HCT116 (cell line): ENCODE results near the gene TMEM235. TPM values are rescaled to one million over a fixed set of nuclear protein-coding genes. Genes with fewer than 3 reads are reported as not detected.

Source experiments
- ATAC-seq: fragments of 200-7000 bp; cut with Tn5 transposase; 2 replicates; pipeline ENCODE4 v1.9.1; 2020; ENCODE audit warnings: mild to moderate bottlenecking, moderate library complexity
- Bru-seq: library from RNA; stranded (reverse); fragments of 400-500 nt; gene quantifications from one replicate; lab custom pipeline; 2021; lab: Mats Ljungman, UMichigan
- BruChase-seq, 2 experiments: library from RNA; stranded (reverse); fragments of 400-500 nt; gene quantifications; one replicate each; lab custom pipeline; 2021; lab: Mats Ljungman, UMichigan
- BruUV-seq: library from RNA; stranded (reverse); fragments of 400-500 nt; replicated peaks from 2 replicates; lab custom pipeline; 2021; lab: Mats Ljungman, UMichigan
- CTCF ChIA-PET: fragments of 300-600 bp; sonication (Branson Sonifier 250); formaldehyde crosslinking; loops from one replicate; lab custom pipeline; 2021; ENCODE audit warnings: antibody characterized with exemption; lab: Charles Lee
- POLR2A ChIA-PET: fragments of 300-600, 350-600 bp; sonication (Branson Sonifier 250); formaldehyde crosslinking; loops from one replicate; lab custom pipeline; 2021; ENCODE audit warnings: antibody characterized with exemption; lab: Charles Lee
- RAD21 ChIA-PET, 2 experiments: fragments of 300-600 bp; sonication (Branson Sonifier 250); formaldehyde crosslinking; loops; one replicate each; lab custom pipeline; 2023; ENCODE audit warnings: low total read pairs in 2 of 2; ENCODE audit not compliant: uncharacterized antibody in 2 of 2, unreplicated experiment in 2 of 2, low non-redundant PET in 1 of 2; lab: Charles Lee
- DNase-seq: peaks from one replicate; pipeline ENCODE4 v3.0.0-alpha.2; 2010; ENCODE audit warnings: low read depth, low spot score
- H2AFZ ChIP-seq: fragments of 200-600 bp; shearing (Covaris generic), sonication (generic); 2 replicates; pipeline ENCODE4 v1.6.1; 2017; ENCODE audit warnings: low read depth, mixed run types, mixed read lengths, antibody characterized with exemption, low read length; ENCODE audit not compliant: poor library complexity, severe bottlenecking
- H3K27ac ChIP-seq: 2 replicates; pipeline ENCODE4 v1.5.1; 2012; ENCODE audit warnings: low read depth, low read length
- H3K27me3 ChIP-seq: fragments of 200-600 bp; sonication (generic); 2 replicates; pipeline ENCODE4 v1.6.1; 2016; ENCODE audit warnings: mixed run types, low read length, mixed read lengths; ENCODE audit not compliant: insufficient read depth
- H3K36me3 ChIP-seq, 2 experiments: fragments of 200-500 bp in 1 of 2; fragments of 200-600 bp in 1 of 2; sonication (Bioruptor generic) in 1 of 2; sonication (generic) in 1 of 2; 2 replicates each; pipeline versions ENCODE4 v1.5.1 to v1.6.1; 2014 to 2016; ENCODE audit warnings: low read length in 2 of 2, inconsistent platforms in 1 of 2, mixed read lengths in 1 of 2, mixed run types in 1 of 2; ENCODE audit not compliant: insufficient read depth in 2 of 2, control insufficient read depth in 1 of 2
- H3K4me1 ChIP-seq, 2 experiments: fragments of 200-600 bp in 1 of 2; sonication (generic) in 1 of 2; 2 replicates each; pipeline versions ENCODE4 v1.5.1 to v1.6.1; 2012 to 2017; ENCODE audit warnings: low read length in 2 of 2, inconsistent platforms in 1 of 2, mild to moderate bottlenecking in 1 of 2, mixed read lengths in 1 of 2, mixed run types in 1 of 2, moderate library complexity in 1 of 2; ENCODE audit not compliant: insufficient read depth in 2 of 2, control insufficient read depth in 1 of 2
- H3K4me2 ChIP-seq: fragments of 200-600 bp; sonication (generic); 2 replicates; pipeline ENCODE4 v1.6.1; 2017; ENCODE audit warnings: mixed run types, low read length, mixed read lengths
- H3K4me3 ChIP-seq, 2 experiments: fragments of 200-600 bp in 1 of 2; sonication (generic) in 1 of 2; replicated peaks in 1 of 2; 2 replicates each; pipeline ENCODE4 v1.5.1; 2011 to 2016; ENCODE audit warnings: low read length in 2 of 2, control low read depth in 1 of 2, low read depth in 1 of 2, mild to moderate bottlenecking in 1 of 2, mixed read lengths in 1 of 2, mixed run types in 1 of 2
- H3K79me2 ChIP-seq: fragments of 200-600 bp; sonication (generic); 2 replicates; pipeline ENCODE4 v1.6.1; 2017; ENCODE audit warnings: mild to moderate bottlenecking, mixed run types, low read length, moderate library complexity, mixed read lengths; ENCODE audit not compliant: insufficient read depth
- H3K9ac ChIP-seq: fragments of 200-600 bp; sonication (generic); 2 replicates; pipeline ENCODE4 v1.6.1; 2016; ENCODE audit warnings: low read length, mixed read lengths
- H3K9me2 ChIP-seq: fragments of 200-600 bp; sonication (generic), shearing (Covaris generic); 2 replicates; pipeline ENCODE4 v1.6.1; 2017; ENCODE audit warnings: mixed run types, mild to moderate bottlenecking, moderate library complexity; ENCODE audit not compliant: insufficient read depth
- H3K9me3 ChIP-seq, 2 experiments: fragments of 200-500 bp in 1 of 2; fragments of 200-600 bp in 1 of 2; sonication (Bioruptor generic) in 1 of 2; sonication (generic) in 1 of 2; 2 replicates each; pipeline ENCODE4 v1.6.1; 2014 to 2017; ENCODE audit warnings: low read length in 2 of 2, mixed read lengths in 2 of 2, inconsistent platforms in 1 of 2, low read depth in 1 of 2, mild to moderate bottlenecking in 1 of 2, mixed run types in 1 of 2, moderate library complexity in 1 of 2; ENCODE audit not compliant: control insufficient read depth in 1 of 2, insufficient read depth in 1 of 2
- H4K20me1 ChIP-seq: fragments of 200-600 bp; sonication (generic), shearing (Covaris generic); 2 replicates; pipeline ENCODE4 v1.6.1; 2017; ENCODE audit warnings: mixed run types, mild to moderate bottlenecking, moderate library complexity; ENCODE audit not compliant: insufficient read depth
- CBX3 ChIP-seq: IDR thresholded peaks from 2 replicates; pipeline ENCODE4 v1.6.1; 2012; ENCODE audit warnings: low read depth
- EGR1 ChIP-seq: IDR thresholded peaks from 2 replicates; pipeline ENCODE4 v1.6.1; 2012; ENCODE audit warnings: low read depth
- ELF1 ChIP-seq: IDR thresholded peaks from 2 replicates; pipeline ENCODE4 v1.6.1; 2012; ENCODE audit warnings: low read depth, borderline replicate concordance
- EZH2 ChIP-seq: fragments of 200-600 bp; sonication (generic); IDR thresholded peaks from 2 replicates; pipeline ENCODE4 v1.6.1; 2017; ENCODE audit warnings: antibody characterized with exemption, mixed run types
- JUND ChIP-seq: IDR thresholded peaks from 2 replicates; pipeline ENCODE4 v1.6.1; 2012
- RAD21 ChIP-seq: IDR thresholded peaks from 2 replicates; pipeline ENCODE4 v1.6.1; 2012; ENCODE audit warnings: low read depth, mild to moderate bottlenecking
- SIN3A ChIP-seq: IDR thresholded peaks from 2 replicates; pipeline ENCODE4 v1.6.1; 2012; ENCODE audit warnings: low read depth
- SP1 ChIP-seq: IDR thresholded peaks from 2 replicates; pipeline ENCODE4 v1.6.1; 2012; ENCODE audit warnings: low read depth
- SRF ChIP-seq: IDR thresholded peaks from 2 replicates; pipeline ENCODE4 v1.6.1; 2012; ENCODE audit warnings: low read depth
- TCF7L2 ChIP-seq: IDR thresholded peaks from 2 replicates; pipeline ENCODE4 v1.7.0; 2011; ENCODE audit warnings: borderline replicate concordance, inconsistent platforms; ENCODE audit not compliant: insufficient read depth, insufficient read length; ENCODE audit errors: extremely low read depth
- YY1 ChIP-seq: IDR thresholded peaks from 2 replicates; pipeline ENCODE4 v1.6.1; 2011; ENCODE audit warnings: low read length, low read depth, moderate library complexity, mild to moderate bottlenecking; ENCODE audit not compliant: insufficient replicate concordance; ENCODE audit errors: extremely low read depth
- ZFX ChIP-seq: fragments of 450-650 bp; IDR thresholded peaks from 2 replicates; pipeline ENCODE4 v1.6.1; 2017
- ZNF274 ChIP-seq: fragments of 200-500 bp; sonication (Bioruptor generic); IDR thresholded peaks from 2 replicates; pipeline ENCODE4 v1.6.1; 2014; ENCODE audit warnings: mild to moderate bottlenecking, low read depth, low read length, inconsistent platforms
- intact Hi-C: fragments of 100-400 bp; cut with micrococcal nuclease; formaldehyde crosslinking; loops from 2 replicates; pipeline ENCODE4 v1.10.0; 2022
- long read RNA-seq: library from polyadenylated mRNA; unstranded; transcript quantifications from one replicate; pipeline ENCODE4 v2.0.0, GENCODE V29; 2021; ENCODE audit not compliant: unreplicated experiment
- polyA plus RNA-seq: library from polyadenylated mRNA; unstranded; fragments of >200 nt; gene quantifications from 2 replicates; pipeline ENCODE4 v1.2.1, GENCODE V29; 2012; ENCODE audit warnings: missing spikeins
- total RNA-seq: library from RNA; stranded (reverse); gene quantifications from one replicate; pipeline ENCODE4 v1.2.1, GENCODE V29; 2021; ENCODE audit not compliant: unreplicated experiment
- TF ChIP-seq, protein P1 (sequence below): IDR thresholded peaks from 2 replicates; pipeline ENCODE4 v1.6.1; 2011; ENCODE audit warnings: mild to moderate bottlenecking, low read length, moderate library complexity; ENCODE audit not compliant: insufficient replicate concordance; ENCODE audit errors: extremely low read depth
- TF ChIP-seq, protein P2 (sequence below): IDR thresholded peaks from 2 replicates; pipeline ENCODE4 v1.6.1; 2012
- TF ChIP-seq, protein P3 (sequence below), 3 experiments: fragments of 200-600 bp in 1 of 3; sonication (generic) in 1 of 3; IDR thresholded peaks in 2 of 3; conservative IDR thresholded peaks in 1 of 3; 2 replicates each; pipeline ENCODE4 v1.5.1; 2012 to 2017; ENCODE audit warnings: low read depth in 2 of 3, low read length in 2 of 3, antibody characterized with exemption in 1 of 3, borderline replicate concordance in 1 of 3, control low read depth in 1 of 3, mild to moderate bottlenecking in 1 of 3, mixed read lengths in 1 of 3, mixed run types in 1 of 3, moderate library complexity in 1 of 3; ENCODE audit not compliant: insufficient read depth in 1 of 3
- TF ChIP-seq, protein P4 (sequence below): IDR thresholded peaks from 2 replicates; pipeline ENCODE4 v1.6.1; 2012

Gene TMEM235
- total RNA-seq: not detected
- not detected in 2 replicates for polyA plus RNA-seq
- not detected for Bru-seq, nascent RNA
- BruChase-seq, experiment 1, labeled RNA remaining after a 6-hour chase: not detected
- not detected for BruChase-seq, experiment 2, labeled RNA remaining after a 2-hour chase
- long read RNA-seq: 0 reads

DNA sequence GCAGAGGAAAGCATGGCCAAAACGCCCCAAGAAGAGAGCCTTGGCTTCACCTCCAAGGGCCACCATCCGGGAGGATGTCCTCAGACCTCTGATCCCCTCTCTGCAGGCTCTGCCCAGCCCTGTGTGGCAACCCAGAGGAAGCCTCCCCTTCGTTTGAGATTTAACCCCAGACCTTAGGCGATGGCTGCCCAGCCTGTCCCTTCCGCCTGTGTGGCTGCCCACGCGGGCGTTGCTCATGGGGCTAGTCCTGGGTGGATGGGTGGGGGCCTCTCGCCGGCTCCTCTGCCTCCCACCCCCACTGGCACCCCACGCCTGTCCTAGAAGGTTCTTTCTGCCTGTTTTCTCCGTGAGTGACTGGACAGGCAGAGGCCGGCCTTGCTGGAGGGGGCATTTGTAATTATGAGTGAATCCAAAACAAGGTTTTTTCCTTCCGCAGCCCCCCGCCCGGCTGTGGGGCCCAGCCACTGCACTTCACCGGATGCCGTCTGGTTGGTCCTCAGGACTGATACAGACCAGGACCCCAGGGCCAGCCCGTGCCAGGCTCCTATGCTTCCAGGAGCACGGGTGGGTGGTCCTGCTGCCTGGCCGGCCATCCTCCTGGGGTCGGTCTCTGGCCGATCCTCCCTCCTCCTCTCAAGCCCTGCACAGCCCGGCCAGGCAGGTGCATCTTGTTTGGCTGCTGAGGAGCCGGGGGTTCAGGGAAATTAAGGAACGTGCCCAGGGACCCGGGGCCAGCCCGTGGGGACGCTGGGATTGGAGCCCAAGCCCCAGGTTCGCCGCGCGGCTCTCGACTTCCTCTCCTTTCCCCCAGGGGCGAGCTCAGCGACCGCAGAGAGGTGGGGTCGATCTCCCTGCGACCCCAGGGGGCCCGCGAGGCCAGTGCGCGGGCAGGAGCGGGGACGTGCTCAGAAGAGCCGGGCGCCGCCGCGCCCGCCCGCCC, at the start of gene TMEM235:
Gene TMEM235, plus strand, starts transcription at position 636 of the 940 bp plus-strand sequence. CDS start 393 bp downstream, outside the sequence.
- ATAC-seq: peak; percentile 19; the same call in 1 of the 2 replicates
- ChIA-PET CTCF (no interaction called here), POLR2A (interaction anchor here (0.6 kb wide), 1 partner anchor 137 kb away, joined by 4 read pairs; no protein-coding TSS in a partner anchor), RAD21 (no interaction called here)
- Histone ChIP-seq H3K79me2 (no peaks in the 10 kb centered on the region), H3K4me2 (no peak within 1 kb of the TSS), H3K9me2 (no peaks in the 10 kb centered on the region), H3K4me1 (no peaks in the 10 kb centered on the region), H3K4me3 (no peak within 1 kb of the TSS), H3K27me3 (no peaks in the 10 kb centered on the region), H2AFZ (no peak within 1 kb of the TSS), H4K20me1 (no peaks in the 10 kb centered on the region), H3K9ac (no peak within 1 kb of the TSS), H3K27ac (no peak within 1 kb of the TSS; the same call in 1 of the 2 replicates), H3K36me3 (no peaks in the 10 kb centered on the region), H3K9me3 (no peaks in the 10 kb centered on the region)
- DNase-seq: no peak
- no TSS peak for BruUV-seq
- intact Hi-C loops: no loop called here
- TF ChIP-seq SRF: no peak
- no peak for TF ChIP-seq ZFX
- no peak for TF ChIP-seq RAD21
- no peak for TF ChIP-seq TCF7L2
- TF ChIP-seq, protein P1, sequence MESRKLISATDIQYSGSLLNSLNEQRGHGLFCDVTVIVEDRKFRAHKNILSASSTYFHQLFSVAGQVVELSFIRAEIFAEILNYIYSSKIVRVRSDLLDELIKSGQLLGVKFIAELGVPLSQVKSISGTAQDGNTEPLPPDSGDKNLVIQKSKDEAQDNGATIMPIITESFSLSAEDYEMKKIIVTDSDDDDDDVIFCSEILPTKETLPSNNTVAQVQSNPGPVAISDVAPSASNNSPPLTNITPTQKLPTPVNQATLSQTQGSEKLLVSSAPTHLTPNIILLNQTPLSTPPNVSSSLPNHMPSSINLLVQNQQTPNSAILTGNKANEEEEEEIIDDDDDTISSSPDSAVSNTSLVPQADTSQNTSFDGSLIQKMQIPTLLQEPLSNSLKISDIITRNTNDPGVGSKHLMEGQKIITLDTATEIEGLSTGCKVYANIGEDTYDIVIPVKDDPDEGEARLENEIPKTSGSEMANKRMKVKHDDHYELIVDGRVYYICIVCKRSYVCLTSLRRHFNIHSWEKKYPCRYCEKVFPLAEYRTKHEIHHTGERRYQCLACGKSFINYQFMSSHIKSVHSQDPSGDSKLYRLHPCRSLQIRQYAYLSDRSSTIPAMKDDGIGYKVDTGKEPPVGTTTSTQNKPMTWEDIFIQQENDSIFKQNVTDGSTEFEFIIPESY: no peak
- TF ChIP-seq ELF1: no peak
- TF ChIP-seq, protein P2, sequence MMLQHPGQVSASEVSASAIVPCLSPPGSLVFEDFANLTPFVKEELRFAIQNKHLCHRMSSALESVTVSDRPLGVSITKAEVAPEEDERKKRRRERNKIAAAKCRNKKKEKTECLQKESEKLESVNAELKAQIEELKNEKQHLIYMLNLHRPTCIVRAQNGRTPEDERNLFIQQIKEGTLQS: no peak
- TF ChIP-seq SIN3A: no peak
- TF ChIP-seq EZH2: no peak
- no peak for TF ChIP-seq JUND
- TF ChIP-seq SP1: no peak
- TF ChIP-seq, protein P3, sequence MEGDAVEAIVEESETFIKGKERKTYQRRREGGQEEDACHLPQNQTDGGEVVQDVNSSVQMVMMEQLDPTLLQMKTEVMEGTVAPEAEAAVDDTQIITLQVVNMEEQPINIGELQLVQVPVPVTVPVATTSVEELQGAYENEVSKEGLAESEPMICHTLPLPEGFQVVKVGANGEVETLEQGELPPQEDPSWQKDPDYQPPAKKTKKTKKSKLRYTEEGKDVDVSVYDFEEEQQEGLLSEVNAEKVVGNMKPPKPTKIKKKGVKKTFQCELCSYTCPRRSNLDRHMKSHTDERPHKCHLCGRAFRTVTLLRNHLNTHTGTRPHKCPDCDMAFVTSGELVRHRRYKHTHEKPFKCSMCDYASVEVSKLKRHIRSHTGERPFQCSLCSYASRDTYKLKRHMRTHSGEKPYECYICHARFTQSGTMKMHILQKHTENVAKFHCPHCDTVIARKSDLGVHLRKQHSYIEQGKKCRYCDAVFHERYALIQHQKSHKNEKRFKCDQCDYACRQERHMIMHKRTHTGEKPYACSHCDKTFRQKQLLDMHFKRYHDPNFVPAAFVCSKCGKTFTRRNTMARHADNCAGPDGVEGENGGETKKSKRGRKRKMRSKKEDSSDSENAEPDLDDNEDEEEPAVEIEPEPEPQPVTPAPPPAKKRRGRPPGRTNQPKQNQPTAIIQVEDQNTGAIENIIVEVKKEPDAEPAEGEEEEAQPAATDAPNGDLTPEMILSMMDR (IDR thresholded peaks at IDR 0.05 in 2 of 3, conservative IDR thresholded peaks at IDR 0.05 in 1 of 3; ENCODE audit: borderline replicate concordance in 1 of 3, insufficient read depth in 1 of 3, low read depth in 2 of 3, low read length in 2 of 3): no peak
- TF ChIP-seq, protein P4, sequence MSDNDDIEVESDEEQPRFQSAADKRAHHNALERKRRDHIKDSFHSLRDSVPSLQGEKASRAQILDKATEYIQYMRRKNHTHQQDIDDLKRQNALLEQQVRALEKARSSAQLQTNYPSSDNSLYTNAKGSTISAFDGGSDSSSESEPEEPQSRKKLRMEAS: no peak
- TF ChIP-seq YY1: no peak
- TF ChIP-seq CBX3: no peak
- no peak for TF ChIP-seq EGR1
- TF ChIP-seq ZNF274: no peak
